NB4 (cell line): ENCODE results near the gene ARID3A.

Source experiments
- DNase-seq: peaks from one replicate; pipeline ENCODE4 v3.0.0; 2010; ENCODE audit warnings: low read depth
- H3K4me3 ChIP-seq: one replicate; pipeline ENCODE4 v1.5.1; 2011; ENCODE audit warnings: mild to moderate bottlenecking, low read depth, low read length, moderate library complexity
- CTCF ChIP-seq: IDR thresholded peaks from one replicate; pipeline ENCODE4 v1.5.1; 2012; ENCODE audit warnings: low read depth, low read length
- MYC ChIP-seq: IDR thresholded peaks from 2 replicates; pipeline ENCODE4 v1.6.1; 2011; ENCODE audit warnings: low read depth, low read length
- POLR2A ChIP-seq: IDR thresholded peaks from 2 replicates; pipeline ENCODE4 v1.6.1; 2011; ENCODE audit warnings: mild to moderate bottlenecking; ENCODE audit not compliant: insufficient read length; ENCODE audit errors: extremely low read depth
- TF ChIP-seq, protein P1 (sequence below): IDR thresholded peaks from 2 replicates; pipeline ENCODE4 v1.6.1; 2011; ENCODE audit warnings: low read depth, low read length

ARID3A gene

DNA sequence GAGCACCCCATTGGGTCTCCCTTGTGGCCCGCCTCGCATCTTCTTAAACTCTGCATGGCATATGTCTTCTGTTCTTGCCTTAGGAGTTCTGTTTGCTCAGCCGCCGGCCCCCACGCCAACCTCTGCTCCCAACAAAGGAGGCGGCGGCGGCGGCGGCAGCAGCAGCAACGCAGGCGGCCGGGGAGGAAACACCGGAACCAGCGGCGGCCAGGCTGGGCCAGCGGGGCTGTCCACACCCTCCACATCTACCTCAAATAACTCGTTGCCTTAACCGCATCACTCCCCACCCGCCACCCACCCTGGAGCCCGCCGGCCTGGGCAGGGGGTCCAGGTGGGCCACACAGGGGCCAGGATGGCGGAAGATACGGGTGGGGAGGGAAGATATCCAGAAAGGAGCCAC, 46.0 kb downstream of the ARID3A start:
- TF ChIP-seq POLR2A (no peak), CTCF (no peak), MYC (no peak)
- TF ChIP-seq, protein P1, sequence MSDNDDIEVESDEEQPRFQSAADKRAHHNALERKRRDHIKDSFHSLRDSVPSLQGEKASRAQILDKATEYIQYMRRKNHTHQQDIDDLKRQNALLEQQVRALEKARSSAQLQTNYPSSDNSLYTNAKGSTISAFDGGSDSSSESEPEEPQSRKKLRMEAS = no peak
- no peak overlapping the region for H3K4me3 ChIP-seq
- no peak for DNase-seq

DNA sequence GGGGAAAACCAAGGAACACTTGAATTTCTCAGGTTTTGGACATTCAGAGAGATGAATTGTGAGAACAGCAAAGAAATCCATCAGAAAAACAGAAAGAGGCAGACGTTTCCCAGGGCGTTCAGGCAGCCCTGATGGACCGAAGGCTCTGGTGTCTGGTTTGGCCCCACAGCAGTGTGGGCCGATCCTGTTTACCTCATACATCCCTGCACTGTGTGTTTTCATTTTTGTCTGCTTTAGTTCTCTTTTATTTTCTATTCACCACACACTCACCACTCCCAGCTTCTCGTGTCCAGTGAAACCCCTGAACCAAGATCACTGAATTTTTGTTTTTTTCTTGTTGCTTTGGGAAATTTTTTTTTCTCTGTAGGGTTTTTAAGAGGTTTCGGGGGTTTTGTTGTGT, 46.4 kb downstream of the ARID3A start:
- H3K4me3 ChIP-seq = no peak overlapping the region
- DNase-seq = no peak
- TF ChIP-seq, protein P1 = no peak
- TF ChIP-seq POLR2A = no peak
- TF ChIP-seq MYC = no peak
- TF ChIP-seq CTCF = no peak

- H3K4me3 ChIP-seq = no peak overlapping the region
- TF ChIP-seq MYC (no peak), CTCF (no peak), POLR2A (no peak)
- TF ChIP-seq, protein P1 = no peak
- DNase-seq = no peak
Measured at GRCh38 chr19:973726-974563, 48.1 kb downstream of the ARID3A start.

DNA sequence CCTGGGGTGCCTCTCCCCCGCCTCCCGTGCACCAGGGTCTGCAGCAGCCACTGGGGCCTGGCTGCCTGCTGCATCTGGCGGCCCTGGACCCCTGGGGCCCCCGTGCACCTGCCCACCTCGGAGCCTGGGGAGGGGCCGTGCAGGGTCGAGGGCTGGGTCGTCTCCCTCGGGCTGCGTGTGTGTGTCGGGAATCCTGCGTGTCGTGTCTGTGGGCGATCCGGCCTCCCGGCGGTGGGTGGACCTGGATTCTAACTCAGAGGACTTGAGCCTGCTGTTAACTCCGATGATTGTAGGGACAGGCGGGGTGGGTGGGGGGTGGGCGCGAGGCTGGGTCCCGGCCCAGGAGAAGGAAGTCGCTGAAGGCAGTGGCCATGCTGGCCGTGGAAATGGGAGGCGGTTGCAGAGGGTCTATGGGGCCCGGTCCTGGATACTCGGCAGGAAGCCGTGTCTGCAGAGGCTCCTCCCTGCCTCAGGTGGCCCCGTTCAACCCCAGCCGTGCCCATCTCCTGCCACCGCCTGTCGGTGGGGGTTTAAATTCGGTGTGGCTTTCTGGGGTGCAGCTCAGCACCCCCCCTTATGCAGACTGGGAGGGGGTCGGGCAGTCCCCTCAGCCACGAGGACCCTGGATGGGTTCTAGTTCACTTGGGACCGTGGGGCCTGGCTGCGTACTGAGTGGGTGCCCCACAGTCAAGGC, 48.9 kb downstream of the ARID3A start:
- no peak for DNase-seq
- TF ChIP-seq, protein P1 = no peak
- TF ChIP-seq MYC (no peak), POLR2A (no peak), CTCF (no peak)
- H3K4me3 ChIP-seq = no peak overlapping the region

DNA sequence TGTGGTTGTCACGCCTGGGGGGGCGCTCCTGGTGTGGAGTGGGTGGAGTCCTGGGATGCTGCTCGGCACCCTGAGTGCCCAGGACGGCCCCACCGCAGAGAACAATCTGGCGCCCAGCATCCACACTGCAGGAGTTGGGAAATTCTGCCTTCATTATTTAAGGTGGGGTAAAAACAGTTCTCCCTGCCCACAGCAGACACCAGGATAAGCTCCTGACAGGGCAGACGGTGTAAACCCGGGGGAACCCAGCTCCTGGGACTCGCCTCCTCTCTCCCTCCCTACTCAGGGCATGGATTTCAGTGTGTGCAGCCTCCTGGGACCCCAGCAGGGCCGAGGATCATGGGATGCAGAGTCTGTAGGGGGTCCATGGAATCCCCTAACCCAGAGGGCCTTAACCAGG, 50.6 kb downstream of the ARID3A start:
- DNase-seq = no peak
- H3K4me3 ChIP-seq = no peak overlapping the region
- TF ChIP-seq CTCF = no peak
- no peak for TF ChIP-seq MYC
- TF ChIP-seq, protein P1 = no peak
- TF ChIP-seq POLR2A = no peak
